NOMO-1 treated with DMSO at 0.1 percent for 48 hours (cell line): ENCODE measurements around the gene TMEM126A.

Experiments
- DNase-seq: peaks from one replicate; lab custom pipeline; 2025; ENCODE audit not compliant: unreplicated experiment; lab: John Stamatoyannopoulos, UW

Gene TMEM126A

DNA sequence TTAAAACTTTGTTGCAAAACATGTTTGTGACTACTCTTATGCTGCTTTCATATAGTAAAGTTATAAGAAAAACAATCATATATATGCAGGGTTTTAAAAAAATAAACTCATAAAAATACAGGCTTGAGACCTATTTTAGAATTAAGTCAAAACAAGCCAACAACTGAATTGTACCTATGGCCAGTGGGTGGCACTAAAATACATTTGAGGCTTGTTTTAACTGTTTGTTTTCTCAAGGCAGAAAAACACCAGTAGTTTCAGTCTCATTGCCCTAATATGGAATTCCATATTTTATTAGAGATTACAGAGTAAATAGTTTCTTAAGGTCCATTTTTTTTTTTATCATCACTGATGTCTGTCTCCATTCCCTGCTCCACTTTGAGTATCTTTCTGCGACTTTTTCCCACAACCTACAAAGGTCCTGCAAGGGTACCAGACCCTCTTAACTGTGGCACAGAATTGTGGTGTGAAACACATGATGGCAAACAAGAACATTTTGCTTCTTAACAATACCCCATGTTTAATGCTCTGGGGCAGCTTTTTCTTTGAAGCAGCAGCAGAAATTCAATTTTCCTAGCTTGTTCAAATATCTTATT is 46.7 kb downstream of the TMEM126A start:
- DNase-seq: no peak

DNA sequence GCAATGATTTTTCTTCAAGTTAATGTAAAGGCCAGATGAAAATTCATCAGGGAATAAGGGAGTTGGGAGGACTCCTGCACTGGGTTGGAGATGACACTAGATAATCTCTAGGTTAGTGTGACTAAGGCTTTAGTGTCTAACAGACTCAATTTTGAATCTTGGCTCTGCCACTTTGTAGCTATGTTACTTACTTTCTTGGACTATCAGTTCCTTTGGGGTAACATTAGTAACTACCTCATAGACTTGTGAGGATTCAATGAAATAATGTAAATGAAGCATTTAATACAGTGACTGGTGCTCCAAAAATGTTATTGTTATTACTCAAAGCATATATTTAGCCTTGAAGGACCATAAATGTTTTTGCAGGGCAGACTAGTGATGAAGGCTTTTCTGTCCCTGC is 47.8 kb downstream of the TMEM126A start:
- no peak for DNase-seq

- DNase-seq: peak; percentile 27
Measured at GRCh38 chr11:85697747-85698146, 50.0 kb downstream of the TMEM126A start.

DNA sequence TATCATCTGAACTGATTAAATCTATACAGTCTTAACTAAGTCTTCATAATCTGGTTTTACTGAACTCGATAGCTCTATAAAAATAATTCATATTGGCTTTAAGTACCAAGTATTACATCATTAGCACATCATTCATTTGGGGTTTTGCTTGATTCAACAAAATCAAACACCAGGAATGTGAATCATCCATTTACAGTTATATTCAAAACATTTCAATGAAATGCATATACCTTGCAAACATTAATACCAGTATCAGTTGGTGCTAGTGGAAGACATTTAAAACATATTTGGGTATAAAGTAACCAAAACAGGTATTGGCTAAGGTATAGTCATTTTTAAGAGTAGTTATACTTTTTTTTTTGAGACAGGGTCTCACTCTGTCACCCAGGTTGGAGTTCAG is 50.4 kb downstream of the TMEM126A start:
- no peak for DNase-seq

GRCh38 chr11:85699957-85700741 is 52.4 kb downstream of the TMEM126A start:
- DNase-seq: peak; percentile 43

GRCh38 chr11:85704967-85705366 is 57.2 kb downstream of the TMEM126A start:
- DNase-seq: no peak

DNA sequence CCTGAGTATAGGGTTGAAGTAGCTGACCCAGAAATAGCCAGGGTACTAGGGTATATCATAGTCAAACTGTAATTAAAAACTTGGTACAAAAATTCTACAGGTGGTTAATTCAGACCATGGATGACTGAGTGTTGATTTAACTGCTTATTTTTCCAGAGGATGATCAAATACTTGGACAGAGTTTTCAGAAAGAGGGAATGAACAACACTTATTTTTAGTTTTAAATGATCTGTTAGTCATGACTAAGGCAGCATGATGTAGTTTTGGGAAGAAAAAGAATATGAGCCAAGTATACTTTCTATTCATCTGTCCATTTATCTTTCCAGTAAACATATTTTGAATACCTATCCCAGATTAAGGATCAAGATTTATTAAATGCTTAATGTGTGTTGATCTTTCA is 58.0 kb downstream of the TMEM126A start:
- DNase-seq: no peak
